AG10803 (cell line): ENCODE results near the gene SPACA1.

Experiments
- DNase-seq: peaks from one replicate; pipeline ENCODE4 v3.0.0; 2010; ENCODE audit warnings: low read depth
- H3K4me3 ChIP-seq: 2 replicates; pipeline ENCODE4 v1.5.1; 2011; ENCODE audit warnings: mild to moderate bottlenecking, low read length, control low read depth
- CTCF ChIP-seq: conservative IDR thresholded peaks from 2 replicates; pipeline ENCODE4 v1.5.1; 2011; ENCODE audit warnings: mild to moderate bottlenecking, low read length, control low read depth, inconsistent platforms

Gene SPACA1

GRCh38 chr6:88116276-88116675, 68.6 kb downstream of the SPACA1 start:
- no peak for DNase-seq
- no peak overlapping the region for H3K4me3 ChIP-seq
- no peak for TF ChIP-seq CTCF
